Measurements from ENCODE around the gene SLC37A1.

Gene SLC37A1

DNA sequence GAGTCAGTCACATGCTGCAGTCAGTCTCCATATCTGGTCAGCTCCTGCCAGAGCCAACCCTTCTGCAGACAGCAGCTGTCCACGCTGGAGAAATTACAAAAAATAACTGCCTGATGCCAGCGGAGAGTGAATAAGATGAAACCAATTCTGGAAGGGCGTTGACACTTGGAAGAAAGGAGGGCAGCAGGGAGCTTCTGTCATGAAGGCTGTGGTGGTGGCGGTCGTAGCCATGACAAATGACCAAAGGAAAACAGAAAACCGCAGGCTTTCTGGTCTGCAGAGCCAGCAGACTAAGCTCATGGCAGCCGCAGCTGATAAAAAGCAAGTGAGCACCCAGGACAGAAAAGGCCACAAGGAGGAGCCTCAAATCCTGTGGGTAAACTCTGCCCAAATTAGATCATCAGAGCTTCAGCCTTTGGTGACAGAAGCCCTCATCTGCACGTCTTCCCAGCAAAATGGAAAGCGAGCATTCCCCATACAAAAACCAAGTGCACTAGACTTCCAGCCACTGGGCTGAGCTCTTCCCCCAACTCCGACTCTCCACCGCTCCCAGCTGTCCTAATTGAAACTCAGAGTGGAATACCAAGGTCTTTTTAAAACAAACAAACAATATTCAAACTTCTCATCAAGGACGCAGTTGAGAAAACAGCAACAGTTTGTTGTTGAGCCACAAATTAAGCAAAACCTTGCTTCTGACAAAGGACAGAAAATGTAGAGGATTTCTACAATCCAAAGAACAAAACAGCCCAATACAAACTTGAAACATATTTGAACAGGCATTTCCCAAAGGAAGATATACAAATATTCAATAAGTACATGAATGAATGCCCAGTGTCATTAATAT, 46.3 kb upstream of the SLC37A1 start (continued):
- TF ChIP-seq SCRT1 (tag by site-specific recombination; IDR thresholded peaks at IDR 0.05; ENCODE audit: borderline replicate concordance) (no peak), ZBTB48 (tag by site-specific recombination; IDR thresholded peaks at IDR 0.05) (no peak), ZNF654 (tag by site-specific recombination; IDR thresholded peaks at IDR 0.05; ENCODE audit: low read depth) (no peak), ZNF561 (tag by site-specific recombination; IDR thresholded peaks at IDR 0.05; ENCODE audit: borderline replicate concordance) (peak; percentile 64; the same call in 1 of the 2 replicates), ZNF175 (tag by site-specific recombination; IDR thresholded peaks at IDR 0.05) (no peak), ZNF416 (tag by site-specific recombination; IDR thresholded peaks at IDR 0.05) (no peak), ZNF311 (tag by site-specific recombination; IDR thresholded peaks at IDR 0.05; ENCODE audit: borderline replicate concordance) (no peak), ZNF514 (tag by site-specific recombination; IDR thresholded peaks at IDR 0.05) (no peak), ZNF530 (tag by site-specific recombination; IDR thresholded peaks at IDR 0.05; ENCODE audit: low read depth) (no peak)
- TF ChIP-seq, protein P1, sequence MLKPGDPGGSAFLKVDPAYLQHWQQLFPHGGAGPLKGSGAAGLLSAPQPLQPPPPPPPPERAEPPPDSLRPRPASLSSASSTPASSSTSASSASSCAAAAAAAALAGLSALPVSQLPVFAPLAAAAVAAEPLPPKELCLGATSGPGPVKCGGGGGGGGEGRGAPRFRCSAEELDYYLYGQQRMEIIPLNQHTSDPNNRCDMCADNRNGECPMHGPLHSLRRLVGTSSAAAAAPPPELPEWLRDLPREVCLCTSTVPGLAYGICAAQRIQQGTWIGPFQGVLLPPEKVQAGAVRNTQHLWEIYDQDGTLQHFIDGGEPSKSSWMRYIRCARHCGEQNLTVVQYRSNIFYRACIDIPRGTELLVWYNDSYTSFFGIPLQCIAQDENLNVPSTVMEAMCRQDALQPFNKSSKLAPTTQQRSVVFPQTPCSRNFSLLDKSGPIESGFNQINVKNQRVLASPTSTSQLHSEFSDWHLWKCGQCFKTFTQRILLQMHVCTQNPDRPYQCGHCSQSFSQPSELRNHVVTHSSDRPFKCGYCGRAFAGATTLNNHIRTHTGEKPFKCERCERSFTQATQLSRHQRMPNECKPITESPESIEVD (tag by site-specific recombination; IDR thresholded peaks at IDR 0.05): no peak
- TF ChIP-seq, protein P2, sequence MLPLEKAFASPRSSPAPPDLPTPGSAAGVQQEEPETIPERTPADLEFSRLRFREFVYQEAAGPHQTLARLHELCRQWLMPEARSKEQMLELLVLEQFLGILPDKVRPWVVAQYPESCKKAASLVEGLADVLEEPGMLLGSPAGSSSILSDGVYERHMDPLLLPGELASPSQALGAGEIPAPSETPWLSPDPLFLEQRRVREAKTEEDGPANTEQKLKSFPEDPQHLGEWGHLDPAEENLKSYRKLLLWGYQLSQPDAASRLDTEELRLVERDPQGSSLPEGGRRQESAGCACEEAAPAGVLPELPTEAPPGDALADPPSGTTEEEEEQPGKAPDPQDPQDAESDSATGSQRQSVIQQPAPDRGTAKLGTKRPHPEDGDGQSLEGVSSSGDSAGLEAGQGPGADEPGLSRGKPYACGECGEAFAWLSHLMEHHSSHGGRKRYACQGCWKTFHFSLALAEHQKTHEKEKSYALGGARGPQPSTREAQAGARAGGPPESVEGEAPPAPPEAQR (tag by site-specific recombination; IDR thresholded peaks at IDR 0.05): no peak
- TF ChIP-seq, protein P3, sequence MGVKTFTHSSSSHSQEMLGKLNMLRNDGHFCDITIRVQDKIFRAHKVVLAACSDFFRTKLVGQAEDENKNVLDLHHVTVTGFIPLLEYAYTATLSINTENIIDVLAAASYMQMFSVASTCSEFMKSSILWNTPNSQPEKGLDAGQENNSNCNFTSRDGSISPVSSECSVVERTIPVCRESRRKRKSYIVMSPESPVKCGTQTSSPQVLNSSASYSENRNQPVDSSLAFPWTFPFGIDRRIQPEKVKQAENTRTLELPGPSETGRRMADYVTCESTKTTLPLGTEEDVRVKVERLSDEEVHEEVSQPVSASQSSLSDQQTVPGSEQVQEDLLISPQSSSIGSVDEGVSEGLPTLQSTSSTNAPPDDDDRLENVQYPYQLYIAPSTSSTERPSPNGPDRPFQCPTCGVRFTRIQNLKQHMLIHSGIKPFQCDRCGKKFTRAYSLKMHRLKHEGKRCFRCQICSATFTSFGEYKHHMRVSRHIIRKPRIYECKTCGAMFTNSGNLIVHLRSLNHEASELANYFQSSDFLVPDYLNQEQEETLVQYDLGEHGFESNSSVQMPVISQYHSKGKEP (tag by site-specific recombination; IDR thresholded peaks at IDR 0.05): no peak
- TF ChIP-seq, protein P4, sequence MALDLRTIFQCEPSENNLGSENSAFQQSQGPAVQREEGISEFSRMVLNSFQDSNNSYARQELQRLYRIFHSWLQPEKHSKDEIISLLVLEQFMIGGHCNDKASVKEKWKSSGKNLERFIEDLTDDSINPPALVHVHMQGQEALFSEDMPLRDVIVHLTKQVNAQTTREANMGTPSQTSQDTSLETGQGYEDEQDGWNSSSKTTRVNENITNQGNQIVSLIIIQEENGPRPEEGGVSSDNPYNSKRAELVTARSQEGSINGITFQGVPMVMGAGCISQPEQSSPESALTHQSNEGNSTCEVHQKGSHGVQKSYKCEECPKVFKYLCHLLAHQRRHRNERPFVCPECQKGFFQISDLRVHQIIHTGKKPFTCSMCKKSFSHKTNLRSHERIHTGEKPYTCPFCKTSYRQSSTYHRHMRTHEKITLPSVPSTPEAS (tag by site-specific recombination; IDR thresholded peaks at IDR 0.05): no peak

DNA sequence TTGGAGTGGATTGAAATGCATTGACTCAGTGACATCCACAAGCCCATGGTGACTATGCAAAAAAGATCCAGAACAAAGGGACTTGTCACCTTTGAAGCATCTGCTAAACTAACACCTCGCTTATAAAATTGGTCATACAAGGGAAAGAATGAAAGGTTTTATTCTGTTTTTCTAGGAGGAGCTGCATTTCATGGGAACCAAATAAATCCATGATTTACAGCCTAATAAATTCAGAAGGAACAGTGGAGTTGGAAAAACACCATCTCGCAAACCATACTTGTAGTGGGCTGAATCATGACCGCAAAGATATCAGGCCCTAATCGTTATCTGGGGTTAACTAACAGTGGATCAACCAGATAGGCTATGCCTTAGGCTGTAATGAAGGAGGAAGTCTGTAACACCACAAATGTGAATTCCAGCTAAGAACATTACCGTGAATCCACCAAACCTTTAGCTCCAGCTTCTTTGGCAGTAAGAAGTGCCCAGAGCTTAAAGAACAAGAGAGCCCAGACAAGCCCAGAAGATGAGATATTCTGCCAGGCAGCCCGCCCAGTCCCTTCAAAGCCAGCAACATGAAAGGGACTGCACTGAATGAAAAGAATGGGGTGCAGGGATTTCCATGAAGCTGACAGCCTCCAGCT, 45.0 kb upstream of the SLC37A1 start:
- no peaks in the 10 kb centered on the region for H3K36me3 ChIP-seq (ENCODE audit: control insufficient read depth in 2 of 2, insufficient read depth in 1 of 2, low read length in 2 of 2)
- POLR2A ChIA-PET: interaction anchor here (0.7 kb wide), 1 partner anchor 46 kb away, joined by 3 read pairs; no protein-coding TSS in a partner anchor
- H3K4me1 ChIP-seq (ENCODE audit: control insufficient read depth, insufficient read depth, low read length): peaks cover 17% of the 10 kb centered on the region
- peak overlapping the region; percentile 13; the same call in 1 of the 2 replicates for H3K27ac ChIP-seq (ENCODE audit: extremely low read depth, low read depth, low read length)
- CTCF ChIA-PET: interaction anchor here (0.6 to 1.8 kb wide), 4 partner anchors 13 to 160 kb away, joined by 3 to 6 read pairs (median 6); no protein-coding TSS in a partner anchor
- no peak overlapping the region for H3K4me3 ChIP-seq (ENCODE audit: low read depth, low read length)
- no peaks in the 10 kb centered on the region for H3K9me3 ChIP-seq (ENCODE audit: control insufficient read depth, insufficient read depth, low read depth, low read length)
- no peak for TF ChIP-seq SCRT1 (tag by site-specific recombination; IDR thresholded peaks at IDR 0.05; ENCODE audit: borderline replicate concordance)
- 0 out of 2 replicates have a peak, but pooled peaks have one; percentile 17 for TF ChIP-seq EGR2 (tag by site-specific recombination; IDR thresholded peaks at IDR 0.05; ENCODE audit: low read depth)
- TF ChIP-seq OSR2 (tag by site-specific recombination; IDR thresholded peaks at IDR 0.05): peak; percentile 68
- TF ChIP-seq, protein P5, sequence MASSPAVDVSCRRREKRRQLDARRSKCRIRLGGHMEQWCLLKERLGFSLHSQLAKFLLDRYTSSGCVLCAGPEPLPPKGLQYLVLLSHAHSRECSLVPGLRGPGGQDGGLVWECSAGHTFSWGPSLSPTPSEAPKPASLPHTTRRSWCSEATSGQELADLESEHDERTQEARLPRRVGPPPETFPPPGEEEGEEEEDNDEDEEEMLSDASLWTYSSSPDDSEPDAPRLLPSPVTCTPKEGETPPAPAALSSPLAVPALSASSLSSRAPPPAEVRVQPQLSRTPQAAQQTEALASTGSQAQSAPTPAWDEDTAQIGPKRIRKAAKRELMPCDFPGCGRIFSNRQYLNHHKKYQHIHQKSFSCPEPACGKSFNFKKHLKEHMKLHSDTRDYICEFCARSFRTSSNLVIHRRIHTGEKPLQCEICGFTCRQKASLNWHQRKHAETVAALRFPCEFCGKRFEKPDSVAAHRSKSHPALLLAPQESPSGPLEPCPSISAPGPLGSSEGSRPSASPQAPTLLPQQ (tag by site-specific recombination; IDR thresholded peaks at IDR 0.05): peak; percentile 58; the same call in 1 of the 2 replicates
- TF ChIP-seq GLI2 (tag by site-specific recombination; IDR thresholded peaks at IDR 0.05; ENCODE audit: borderline replicate concordance, low read depth): 0 out of 2 replicates have a peak, but pooled peaks have one; percentile 42
- peak; percentile 75 for TF ChIP-seq ZBTB17 (tag by site-specific recombination; IDR thresholded peaks at IDR 0.05)
- TF ChIP-seq, protein P6, sequence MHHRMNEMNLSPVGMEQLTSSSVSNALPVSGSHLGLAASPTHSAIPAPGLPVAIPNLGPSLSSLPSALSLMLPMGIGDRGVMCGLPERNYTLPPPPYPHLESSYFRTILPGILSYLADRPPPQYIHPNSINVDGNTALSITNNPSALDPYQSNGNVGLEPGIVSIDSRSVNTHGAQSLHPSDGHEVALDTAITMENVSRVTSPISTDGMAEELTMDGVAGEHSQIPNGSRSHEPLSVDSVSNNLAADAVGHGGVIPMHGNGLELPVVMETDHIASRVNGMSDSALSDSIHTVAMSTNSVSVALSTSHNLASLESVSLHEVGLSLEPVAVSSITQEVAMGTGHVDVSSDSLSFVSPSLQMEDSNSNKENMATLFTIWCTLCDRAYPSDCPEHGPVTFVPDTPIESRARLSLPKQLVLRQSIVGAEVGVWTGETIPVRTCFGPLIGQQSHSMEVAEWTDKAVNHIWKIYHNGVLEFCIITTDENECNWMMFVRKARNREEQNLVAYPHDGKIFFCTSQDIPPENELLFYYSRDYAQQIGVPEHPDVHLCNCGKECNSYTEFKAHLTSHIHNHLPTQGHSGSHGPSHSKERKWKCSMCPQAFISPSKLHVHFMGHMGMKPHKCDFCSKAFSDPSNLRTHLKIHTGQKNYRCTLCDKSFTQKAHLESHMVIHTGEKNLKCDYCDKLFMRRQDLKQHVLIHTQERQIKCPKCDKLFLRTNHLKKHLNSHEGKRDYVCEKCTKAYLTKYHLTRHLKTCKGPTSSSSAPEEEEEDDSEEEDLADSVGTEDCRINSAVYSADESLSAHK (tag by site-specific recombination; IDR thresholded peaks at IDR 0.05): peak; percentile 80
- peak; percentile 45 for TF ChIP-seq ZFHX2 (tag by site-specific recombination; conservative IDR thresholded peaks at IDR 0.05)
- TF ChIP-seq, protein P7, sequence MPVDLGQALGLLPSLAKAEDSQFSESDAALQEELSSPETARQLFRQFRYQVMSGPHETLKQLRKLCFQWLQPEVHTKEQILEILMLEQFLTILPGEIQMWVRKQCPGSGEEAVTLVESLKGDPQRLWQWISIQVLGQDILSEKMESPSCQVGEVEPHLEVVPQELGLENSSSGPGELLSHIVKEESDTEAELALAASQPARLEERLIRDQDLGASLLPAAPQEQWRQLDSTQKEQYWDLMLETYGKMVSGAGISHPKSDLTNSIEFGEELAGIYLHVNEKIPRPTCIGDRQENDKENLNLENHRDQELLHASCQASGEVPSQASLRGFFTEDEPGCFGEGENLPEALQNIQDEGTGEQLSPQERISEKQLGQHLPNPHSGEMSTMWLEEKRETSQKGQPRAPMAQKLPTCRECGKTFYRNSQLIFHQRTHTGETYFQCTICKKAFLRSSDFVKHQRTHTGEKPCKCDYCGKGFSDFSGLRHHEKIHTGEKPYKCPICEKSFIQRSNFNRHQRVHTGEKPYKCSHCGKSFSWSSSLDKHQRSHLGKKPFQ (tag by site-specific recombination; IDR thresholded peaks at IDR 0.05): peak; percentile 58; the same call in 1 of the 2 replicates
- peak; percentile 84 for TF ChIP-seq ZXDB (tag by site-specific recombination; IDR thresholded peaks at IDR 0.05)
